ENCODE data around the gene BPIFB2. TPM values are rescaled to one million over a fixed set of nuclear protein-coding genes. Genes with fewer than 3 reads are reported as not detected.

The BPIFB2 gene
- total and polyA plus RNA-seq, 4 donors: 0.33 to 3.7 (median 1.5) TPM

DNA sequence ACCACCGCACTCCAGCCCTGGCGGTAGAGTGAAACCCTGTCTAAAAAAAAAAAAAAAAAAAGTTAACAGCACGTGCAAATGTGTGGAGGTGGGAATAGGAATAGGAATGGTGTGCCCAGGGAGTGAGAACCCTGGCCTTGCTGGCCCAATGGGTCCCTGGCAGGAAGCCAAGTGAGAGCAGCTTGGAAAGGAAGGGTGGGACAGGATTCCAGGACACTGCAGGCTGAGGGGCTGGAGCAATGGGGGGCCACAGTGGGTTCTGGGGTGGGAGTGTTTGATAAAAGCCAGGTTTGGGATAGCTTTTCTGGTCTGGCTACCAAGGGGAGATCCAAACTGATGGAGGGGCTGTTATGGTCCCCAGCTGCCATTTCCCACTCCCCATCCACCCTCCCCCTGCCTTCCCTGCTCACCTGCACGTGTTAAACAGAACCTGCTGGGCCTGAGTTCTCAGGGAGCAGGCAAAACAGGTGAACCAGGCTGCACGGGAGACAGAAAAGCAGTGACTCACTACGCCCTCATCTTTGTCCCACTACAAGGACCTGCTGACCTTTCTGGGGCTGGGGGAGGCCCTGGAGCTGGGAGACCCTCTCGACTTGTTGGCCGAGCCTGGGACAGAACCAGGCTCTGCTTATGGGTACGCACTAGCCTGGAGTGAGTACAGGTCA is 6.6 kb upstream of the BPIFB2 start:
- Histone ChIP-seq H3K4me3 (ENCODE audit: low read depth in 1 of 3, low read length in 3 of 3) (no peak overlapping the region), H3K36me3 (ENCODE audit: control insufficient read depth in 4 of 4, insufficient read depth in 3 of 4, low read depth in 1 of 4, low read length in 3 of 4) (no peaks in the 10 kb centered on the region), H3K4me1 (ENCODE audit: control insufficient read depth in 4 of 4, insufficient read depth in 4 of 4, low read length in 3 of 4) (no peaks in the 10 kb centered on the region), H3K9ac (ENCODE audit: low read depth in 1 of 2, low read length in 2 of 2) (no peak overlapping the region), H3K27ac (ENCODE audit: low read depth in 1 of 2, low read length in 2 of 2) (no peak overlapping the region), H3K27me3 (ENCODE audit: control insufficient read depth in 4 of 4, insufficient read depth in 4 of 4, low read length in 3 of 4) (no peaks in the 10 kb centered on the region), H3K9me3 (ENCODE audit: control insufficient read depth in 4 of 4, low read length in 3 of 4) (peaks cover 0 to 2% (median under 1%) of the 10 kb centered on the region in 4 donors)
- TF ChIP-seq YY1 (IDR thresholded peaks at IDR 0.05) (no peak), RXRA (IDR thresholded peaks at IDR 0.05) (no peak), FOXA2 (IDR thresholded peaks at IDR 0.05) (no peak)
- TF ChIP-seq, protein P1, sequence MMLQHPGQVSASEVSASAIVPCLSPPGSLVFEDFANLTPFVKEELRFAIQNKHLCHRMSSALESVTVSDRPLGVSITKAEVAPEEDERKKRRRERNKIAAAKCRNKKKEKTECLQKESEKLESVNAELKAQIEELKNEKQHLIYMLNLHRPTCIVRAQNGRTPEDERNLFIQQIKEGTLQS (IDR thresholded peaks at IDR 0.05): no peak
- no peak for DNase-seq (ENCODE audit: low spot score)
- 71% methylated on average over 9 of the region's 9 CpGs for WGBS

DNA sequence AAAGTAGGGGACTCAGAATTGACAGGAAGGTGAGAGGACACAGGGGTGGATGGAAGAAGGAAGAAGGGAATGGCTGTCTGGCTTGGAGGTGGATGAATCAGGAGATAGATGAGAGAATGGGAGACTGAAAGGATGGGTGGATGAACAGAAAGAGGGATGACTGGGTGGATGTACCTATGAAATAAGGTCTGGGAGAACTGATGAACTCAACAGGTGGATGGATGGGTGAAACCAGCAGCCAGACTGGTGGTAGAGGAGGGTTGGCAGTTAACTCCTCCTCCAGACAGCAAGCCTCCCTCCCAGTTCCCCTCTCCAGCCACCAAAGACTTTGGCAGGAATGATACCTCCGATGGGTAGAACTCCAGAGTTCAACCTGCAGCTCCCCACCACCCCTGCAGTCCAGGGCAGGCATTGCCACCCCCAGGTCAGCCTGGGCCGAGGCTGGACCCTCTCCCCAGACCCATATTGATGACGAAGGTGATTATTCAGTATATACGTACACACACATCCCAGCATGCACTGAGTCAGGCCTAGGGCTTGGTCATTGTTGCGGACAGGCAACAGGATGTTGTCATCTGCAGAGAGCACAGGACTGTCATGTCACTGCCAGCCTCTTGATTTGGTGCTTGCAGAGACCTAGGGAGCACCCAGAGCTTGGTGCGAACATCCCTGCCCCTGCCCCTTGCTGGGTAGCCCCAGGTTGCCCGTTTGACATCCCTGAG is 5.3 kb upstream of the BPIFB2 start:
- Histone ChIP-seq H3K9me3 (ENCODE audit: control insufficient read depth in 4 of 4, low read length in 3 of 4) (peaks cover 0 to 2% (median 0%) of the 10 kb centered on the region in 4 donors), H3K9ac (ENCODE audit: low read depth in 1 of 2, low read length in 2 of 2) (no peak overlapping the region), H3K27ac (ENCODE audit: low read depth in 1 of 2, low read length in 2 of 2) (no peak overlapping the region), H3K36me3 (ENCODE audit: control insufficient read depth in 4 of 4, insufficient read depth in 3 of 4, low read depth in 1 of 4, low read length in 3 of 4) (no peaks in the 10 kb centered on the region), H3K27me3 (ENCODE audit: control insufficient read depth in 4 of 4, insufficient read depth in 4 of 4, low read length in 3 of 4) (no peaks in the 10 kb centered on the region), H3K4me1 (ENCODE audit: control insufficient read depth in 4 of 4, insufficient read depth in 4 of 4, low read length in 3 of 4) (no peaks in the 10 kb centered on the region), H3K4me3 (ENCODE audit: low read depth in 1 of 3, low read length in 3 of 3) (no peak overlapping the region)
- 82% methylated on average over 7 of the region's 7 CpGs for WGBS
- DNase-seq (ENCODE audit: low spot score): no peak
- TF ChIP-seq FOXA2 (IDR thresholded peaks at IDR 0.05) (no peak), HNF4G (IDR thresholded peaks at IDR 0.05) (no peak), GABPA (IDR thresholded peaks at IDR 0.05 in 1 of 2, conservative IDR thresholded peaks at IDR 0.05 in 1 of 2) (no peak), JUND (IDR thresholded peaks at IDR 0.05) (no peak), FOXA1 (IDR thresholded peaks at IDR 0.05) (no peak), TAF1 (conservative IDR thresholded peaks at IDR 0.05) (no peak), RAD21 (IDR thresholded peaks at IDR 0.05) (no peak), HNF4A (conservative IDR thresholded peaks at IDR 0.05) (no peak), NR2F2 (IDR thresholded peaks at IDR 0.05) (no peak), SP1 (IDR thresholded peaks at IDR 0.05) (no peak), YY1 (IDR thresholded peaks at IDR 0.05) (no peak), EGR1 (IDR thresholded peaks at IDR 0.05; ENCODE audit: low read depth in 2 of 2) (no peak), RXRA (IDR thresholded peaks at IDR 0.05) (no peak)
- TF ChIP-seq, protein P2, sequence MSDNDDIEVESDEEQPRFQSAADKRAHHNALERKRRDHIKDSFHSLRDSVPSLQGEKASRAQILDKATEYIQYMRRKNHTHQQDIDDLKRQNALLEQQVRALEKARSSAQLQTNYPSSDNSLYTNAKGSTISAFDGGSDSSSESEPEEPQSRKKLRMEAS (IDR thresholded peaks at IDR 0.05): no peak
- TF ChIP-seq, protein P3, sequence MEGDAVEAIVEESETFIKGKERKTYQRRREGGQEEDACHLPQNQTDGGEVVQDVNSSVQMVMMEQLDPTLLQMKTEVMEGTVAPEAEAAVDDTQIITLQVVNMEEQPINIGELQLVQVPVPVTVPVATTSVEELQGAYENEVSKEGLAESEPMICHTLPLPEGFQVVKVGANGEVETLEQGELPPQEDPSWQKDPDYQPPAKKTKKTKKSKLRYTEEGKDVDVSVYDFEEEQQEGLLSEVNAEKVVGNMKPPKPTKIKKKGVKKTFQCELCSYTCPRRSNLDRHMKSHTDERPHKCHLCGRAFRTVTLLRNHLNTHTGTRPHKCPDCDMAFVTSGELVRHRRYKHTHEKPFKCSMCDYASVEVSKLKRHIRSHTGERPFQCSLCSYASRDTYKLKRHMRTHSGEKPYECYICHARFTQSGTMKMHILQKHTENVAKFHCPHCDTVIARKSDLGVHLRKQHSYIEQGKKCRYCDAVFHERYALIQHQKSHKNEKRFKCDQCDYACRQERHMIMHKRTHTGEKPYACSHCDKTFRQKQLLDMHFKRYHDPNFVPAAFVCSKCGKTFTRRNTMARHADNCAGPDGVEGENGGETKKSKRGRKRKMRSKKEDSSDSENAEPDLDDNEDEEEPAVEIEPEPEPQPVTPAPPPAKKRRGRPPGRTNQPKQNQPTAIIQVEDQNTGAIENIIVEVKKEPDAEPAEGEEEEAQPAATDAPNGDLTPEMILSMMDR (IDR thresholded peaks at IDR 0.05; ENCODE audit: low read depth, low read length, missing input control): no peak
- TF ChIP-seq, protein P1 (IDR thresholded peaks at IDR 0.05): no peak
- TF ChIP-seq, protein P4, sequence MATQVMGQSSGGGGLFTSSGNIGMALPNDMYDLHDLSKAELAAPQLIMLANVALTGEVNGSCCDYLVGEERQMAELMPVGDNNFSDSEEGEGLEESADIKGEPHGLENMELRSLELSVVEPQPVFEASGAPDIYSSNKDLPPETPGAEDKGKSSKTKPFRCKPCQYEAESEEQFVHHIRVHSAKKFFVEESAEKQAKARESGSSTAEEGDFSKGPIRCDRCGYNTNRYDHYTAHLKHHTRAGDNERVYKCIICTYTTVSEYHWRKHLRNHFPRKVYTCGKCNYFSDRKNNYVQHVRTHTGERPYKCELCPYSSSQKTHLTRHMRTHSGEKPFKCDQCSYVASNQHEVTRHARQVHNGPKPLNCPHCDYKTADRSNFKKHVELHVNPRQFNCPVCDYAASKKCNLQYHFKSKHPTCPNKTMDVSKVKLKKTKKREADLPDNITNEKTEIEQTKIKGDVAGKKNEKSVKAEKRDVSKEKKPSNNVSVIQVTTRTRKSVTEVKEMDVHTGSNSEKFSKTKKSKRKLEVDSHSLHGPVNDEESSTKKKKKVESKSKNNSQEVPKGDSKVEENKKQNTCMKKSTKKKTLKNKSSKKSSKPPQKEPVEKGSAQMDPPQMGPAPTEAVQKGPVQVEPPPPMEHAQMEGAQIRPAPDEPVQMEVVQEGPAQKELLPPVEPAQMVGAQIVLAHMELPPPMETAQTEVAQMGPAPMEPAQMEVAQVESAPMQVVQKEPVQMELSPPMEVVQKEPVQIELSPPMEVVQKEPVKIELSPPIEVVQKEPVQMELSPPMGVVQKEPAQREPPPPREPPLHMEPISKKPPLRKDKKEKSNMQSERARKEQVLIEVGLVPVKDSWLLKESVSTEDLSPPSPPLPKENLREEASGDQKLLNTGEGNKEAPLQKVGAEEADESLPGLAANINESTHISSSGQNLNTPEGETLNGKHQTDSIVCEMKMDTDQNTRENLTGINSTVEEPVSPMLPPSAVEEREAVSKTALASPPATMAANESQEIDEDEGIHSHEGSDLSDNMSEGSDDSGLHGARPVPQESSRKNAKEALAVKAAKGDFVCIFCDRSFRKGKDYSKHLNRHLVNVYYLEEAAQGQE (IDR thresholded peaks at IDR 0.05): no peak
- TF ChIP-seq, protein P5, sequence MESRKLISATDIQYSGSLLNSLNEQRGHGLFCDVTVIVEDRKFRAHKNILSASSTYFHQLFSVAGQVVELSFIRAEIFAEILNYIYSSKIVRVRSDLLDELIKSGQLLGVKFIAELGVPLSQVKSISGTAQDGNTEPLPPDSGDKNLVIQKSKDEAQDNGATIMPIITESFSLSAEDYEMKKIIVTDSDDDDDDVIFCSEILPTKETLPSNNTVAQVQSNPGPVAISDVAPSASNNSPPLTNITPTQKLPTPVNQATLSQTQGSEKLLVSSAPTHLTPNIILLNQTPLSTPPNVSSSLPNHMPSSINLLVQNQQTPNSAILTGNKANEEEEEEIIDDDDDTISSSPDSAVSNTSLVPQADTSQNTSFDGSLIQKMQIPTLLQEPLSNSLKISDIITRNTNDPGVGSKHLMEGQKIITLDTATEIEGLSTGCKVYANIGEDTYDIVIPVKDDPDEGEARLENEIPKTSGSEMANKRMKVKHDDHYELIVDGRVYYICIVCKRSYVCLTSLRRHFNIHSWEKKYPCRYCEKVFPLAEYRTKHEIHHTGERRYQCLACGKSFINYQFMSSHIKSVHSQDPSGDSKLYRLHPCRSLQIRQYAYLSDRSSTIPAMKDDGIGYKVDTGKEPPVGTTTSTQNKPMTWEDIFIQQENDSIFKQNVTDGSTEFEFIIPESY (IDR thresholded peaks at IDR 0.05): no peak

Data from liver (tissue), 9 donors.